Neural crest cell (in vitro differentiated cells): ENCODE results near the gene NDUFS6. TPM values are rescaled to one million over a fixed set of nuclear protein-coding genes. Genes with fewer than 3 reads are reported as not detected.
"Not testable (repeated sequence)": the region's sequence is repeated elsewhere in the genome, so short reads cannot be mapped to it uniquely, and the experiment has no call there.

Experiments
- DNase-seq: peaks from one replicate; pipeline ENCODE4 v3.0.0; 2021; ENCODE audit warnings: low read depth, mixed read lengths, low spot score
- H3K27ac Mint-ChIP-seq: one replicate; pipeline ENCODE4 v1.8.0; 2021; ENCODE audit warnings: mild to moderate bottlenecking, mixed read lengths; ENCODE audit not compliant: unreplicated experiment
- H3K27me3 Mint-ChIP-seq: 2 replicates; pipeline ENCODE4 v1.8.0; 2021; ENCODE audit warnings: low read depth, mild to moderate bottlenecking, mixed read lengths
- H3K36me3 Mint-ChIP-seq: 2 replicates; pipeline ENCODE4 v1.8.0; 2021; ENCODE audit warnings: low read depth, mild to moderate bottlenecking, mixed read lengths
- H3K4me1 Mint-ChIP-seq: 2 replicates; pipeline ENCODE4 v1.8.0; 2021; ENCODE audit warnings: mixed read lengths
- H3K4me3 Mint-ChIP-seq: one replicate; pipeline ENCODE4 v1.8.0; 2021; ENCODE audit warnings: mild to moderate bottlenecking, mixed read lengths
- H3K9me3 Mint-ChIP-seq: 2 replicates; pipeline ENCODE4 v1.8.0; 2021; ENCODE audit warnings: mixed read lengths
- total RNA-seq: library from RNA; stranded (reverse); gene quantifications from 2 replicates; pipeline ENCODE4 v1.2.1, GENCODE V29; 2021
- TF ChIP-seq, protein P1 (sequence below): fragments of 200-600 bp; sonication (generic); conservative IDR thresholded peaks from 2 replicates; pipeline ENCODE4 v1.5.0; 2021; ENCODE audit warnings: antibody characterized with exemption, mild to moderate bottlenecking

Gene NDUFS6
- total RNA-seq, 1 donor from 2014 or later: 50.2 TPM

DNA sequence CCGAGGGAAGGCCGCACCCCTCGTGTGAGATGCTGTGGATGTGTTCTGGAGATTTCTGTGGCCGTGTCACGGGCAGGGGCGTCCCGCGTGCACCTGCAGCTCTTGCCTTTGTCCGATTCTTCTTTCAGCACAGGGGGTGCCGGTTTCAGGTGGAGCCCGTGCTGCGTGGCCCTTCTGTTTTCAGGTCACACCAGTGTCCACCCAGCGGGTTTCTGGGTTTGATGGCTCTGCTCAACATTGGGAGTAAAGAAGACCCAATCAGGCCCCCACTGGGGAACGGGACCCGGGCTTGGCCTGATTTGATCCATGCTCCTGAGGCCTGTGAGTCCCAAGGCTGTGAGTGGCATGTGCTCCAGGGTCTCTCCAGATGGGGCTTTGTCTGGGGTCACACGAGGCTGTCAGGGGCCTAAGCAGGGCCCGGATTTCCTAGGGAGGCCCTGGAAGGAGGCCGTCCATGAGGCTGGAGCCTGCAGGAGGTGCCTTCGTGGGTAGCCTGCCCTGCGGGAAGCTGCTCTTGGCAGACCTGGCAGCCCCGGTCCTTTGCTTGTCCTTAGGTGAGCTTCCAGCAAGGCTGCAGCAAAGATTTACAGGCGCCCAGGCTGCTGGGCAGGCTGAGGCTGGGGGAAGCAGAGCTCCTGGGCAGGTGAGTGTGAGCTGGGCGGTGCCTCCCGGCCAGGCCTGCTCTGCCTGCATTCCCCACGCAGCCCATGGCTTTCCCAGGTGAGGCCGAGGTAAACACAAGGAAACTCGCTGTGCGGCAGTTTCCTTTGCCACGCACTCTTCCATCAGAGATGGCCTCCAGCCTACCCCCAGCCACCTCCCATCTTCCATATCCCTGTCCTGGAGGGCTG, 14.4 kb upstream of the NDUFS6 start:
- H3K27ac Mint-ChIP-seq: no peak overlapping the region
- TF ChIP-seq, protein P1, sequence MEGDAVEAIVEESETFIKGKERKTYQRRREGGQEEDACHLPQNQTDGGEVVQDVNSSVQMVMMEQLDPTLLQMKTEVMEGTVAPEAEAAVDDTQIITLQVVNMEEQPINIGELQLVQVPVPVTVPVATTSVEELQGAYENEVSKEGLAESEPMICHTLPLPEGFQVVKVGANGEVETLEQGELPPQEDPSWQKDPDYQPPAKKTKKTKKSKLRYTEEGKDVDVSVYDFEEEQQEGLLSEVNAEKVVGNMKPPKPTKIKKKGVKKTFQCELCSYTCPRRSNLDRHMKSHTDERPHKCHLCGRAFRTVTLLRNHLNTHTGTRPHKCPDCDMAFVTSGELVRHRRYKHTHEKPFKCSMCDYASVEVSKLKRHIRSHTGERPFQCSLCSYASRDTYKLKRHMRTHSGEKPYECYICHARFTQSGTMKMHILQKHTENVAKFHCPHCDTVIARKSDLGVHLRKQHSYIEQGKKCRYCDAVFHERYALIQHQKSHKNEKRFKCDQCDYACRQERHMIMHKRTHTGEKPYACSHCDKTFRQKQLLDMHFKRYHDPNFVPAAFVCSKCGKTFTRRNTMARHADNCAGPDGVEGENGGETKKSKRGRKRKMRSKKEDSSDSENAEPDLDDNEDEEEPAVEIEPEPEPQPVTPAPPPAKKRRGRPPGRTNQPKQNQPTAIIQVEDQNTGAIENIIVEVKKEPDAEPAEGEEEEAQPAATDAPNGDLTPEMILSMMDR: no peak
- no peaks in the 10 kb centered on the region for H3K36me3 Mint-ChIP-seq
- no peaks in the 10 kb centered on the region for H3K9me3 Mint-ChIP-seq
- no peak overlapping the region for H3K4me3 Mint-ChIP-seq
- H3K27me3 Mint-ChIP-seq: no peaks in the 10 kb centered on the region
- DNase-seq: no peak
- peaks cover 29% of the 10 kb centered on the region for H3K4me1 Mint-ChIP-seq

DNA sequence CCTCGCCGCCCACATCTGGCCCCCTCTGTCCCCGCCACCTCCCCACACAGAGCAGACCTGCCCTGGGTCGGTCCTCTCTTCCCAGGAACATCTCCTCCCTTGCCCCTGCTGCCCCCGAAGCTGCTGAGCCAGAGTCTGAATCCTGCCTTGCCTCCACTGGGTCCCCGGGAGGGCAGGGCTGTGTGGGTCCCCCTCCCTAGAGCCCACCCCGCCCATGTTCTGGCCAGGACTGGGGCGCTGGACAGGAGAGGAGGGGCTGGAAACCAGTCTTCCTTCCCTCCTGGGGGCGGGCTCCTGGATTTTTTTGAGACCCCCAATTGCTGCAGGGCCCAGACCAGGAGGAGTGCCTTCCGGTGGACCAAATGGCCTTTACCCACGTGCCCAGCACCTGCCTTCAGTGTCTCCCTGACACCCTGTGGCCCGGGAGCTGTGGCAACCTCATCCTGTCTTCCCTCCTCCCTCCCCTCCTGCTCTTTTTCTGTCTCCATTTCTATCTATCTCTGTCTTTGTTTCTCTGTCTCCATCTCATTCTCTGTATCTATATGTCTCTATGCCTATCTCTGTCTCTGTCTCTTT, 13.6 kb upstream of the NDUFS6 start:
- H3K4me3 Mint-ChIP-seq: no peak overlapping the region
- H3K4me1 Mint-ChIP-seq: peaks cover 28% of the 10 kb centered on the region
- H3K27me3 Mint-ChIP-seq: no peaks in the 10 kb centered on the region
- no peaks in the 10 kb centered on the region for H3K9me3 Mint-ChIP-seq
- no peaks in the 10 kb centered on the region for H3K36me3 Mint-ChIP-seq
- DNase-seq: no peak
- TF ChIP-seq, protein P1: no peak
- H3K27ac Mint-ChIP-seq: no peak overlapping the region

DNA sequence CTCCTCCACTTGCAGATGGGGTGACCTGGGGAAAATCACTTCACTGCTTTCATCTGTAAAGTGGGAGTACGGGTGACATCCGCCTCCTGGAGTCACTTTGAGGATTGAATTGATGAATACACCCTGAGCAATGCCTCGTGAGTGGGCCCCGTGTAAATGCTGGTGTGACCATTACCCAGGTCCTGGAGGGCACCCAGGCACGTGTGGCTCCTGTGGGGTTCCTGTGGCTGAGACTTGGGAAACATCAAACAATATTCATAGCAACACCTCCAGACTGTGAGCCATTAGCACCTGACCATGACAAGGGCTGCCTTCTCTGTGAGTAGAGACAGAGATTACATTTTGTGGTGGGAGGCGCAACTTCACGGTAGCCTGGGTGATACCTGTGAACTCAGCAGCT, 13.0 kb upstream of the NDUFS6 start:
- Mint-ChIP-seq H3K27me3 (no peaks in the 10 kb centered on the region), H3K36me3 (no peaks in the 10 kb centered on the region), H3K4me3 (no peak overlapping the region), H3K27ac (no peak overlapping the region), H3K9me3 (no peaks in the 10 kb centered on the region), H3K4me1 (peaks cover 21% of the 10 kb centered on the region)
- TF ChIP-seq, protein P1: no peak
- no peak for DNase-seq

DNA sequence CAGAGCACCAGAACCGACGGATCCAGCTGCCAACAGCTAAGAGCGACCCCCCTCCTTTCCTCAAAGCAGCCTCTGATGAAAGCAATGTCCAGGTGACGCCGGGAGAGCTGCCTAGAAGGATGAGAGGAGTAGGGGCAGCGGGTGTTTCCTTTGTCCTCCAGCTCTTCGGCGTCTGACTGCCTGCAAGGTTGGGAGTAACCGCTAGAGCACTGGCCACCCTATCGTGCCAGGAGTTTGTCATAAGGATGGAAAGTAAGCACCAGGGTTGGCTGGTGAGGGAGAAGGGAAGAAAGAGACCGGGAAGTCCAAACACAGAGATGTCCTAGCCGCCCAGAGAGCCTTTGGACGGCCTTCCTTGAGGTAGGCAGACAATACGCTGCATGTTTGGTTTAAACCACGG, 12.4 kb upstream of the NDUFS6 start:
- no peaks in the 10 kb centered on the region for H3K9me3 Mint-ChIP-seq
- no peak for DNase-seq
- H3K4me1 Mint-ChIP-seq: peaks cover 18% of the 10 kb centered on the region
- no peak overlapping the region for H3K27ac Mint-ChIP-seq
- no peak overlapping the region for H3K4me3 Mint-ChIP-seq
- no peaks in the 10 kb centered on the region for H3K36me3 Mint-ChIP-seq
- H3K27me3 Mint-ChIP-seq: no peaks in the 10 kb centered on the region
- TF ChIP-seq, protein P1: no peak

DNA sequence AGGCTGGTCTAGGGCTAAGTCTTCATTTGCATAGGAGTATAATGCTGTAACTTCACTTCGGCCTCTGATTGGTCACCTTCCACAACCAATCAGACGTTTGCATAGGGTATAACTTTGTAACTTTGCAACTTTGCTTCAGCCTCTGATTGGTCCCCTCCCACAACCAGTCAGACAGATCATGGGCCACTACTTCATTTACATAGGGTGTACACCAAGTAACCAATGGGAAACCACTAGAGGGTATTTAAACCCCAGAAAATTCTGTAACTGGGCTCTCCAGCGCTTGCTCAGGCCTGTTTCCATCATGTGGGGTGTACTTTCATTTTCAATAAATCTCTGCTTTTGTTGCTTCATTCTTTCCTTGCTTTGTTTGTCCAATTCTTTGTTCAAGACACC, 11.8 kb upstream of the NDUFS6 start:
- not testable (repeated sequence) for DNase-seq, H3K36me3 Mint-ChIP-seq, H3K9me3 Mint-ChIP-seq, H3K27me3 Mint-ChIP-seq, H3K27ac Mint-ChIP-seq, H3K4me3 Mint-ChIP-seq
- peaks cover 18% of the 10 kb centered on the region for H3K4me1 Mint-ChIP-seq

DNA sequence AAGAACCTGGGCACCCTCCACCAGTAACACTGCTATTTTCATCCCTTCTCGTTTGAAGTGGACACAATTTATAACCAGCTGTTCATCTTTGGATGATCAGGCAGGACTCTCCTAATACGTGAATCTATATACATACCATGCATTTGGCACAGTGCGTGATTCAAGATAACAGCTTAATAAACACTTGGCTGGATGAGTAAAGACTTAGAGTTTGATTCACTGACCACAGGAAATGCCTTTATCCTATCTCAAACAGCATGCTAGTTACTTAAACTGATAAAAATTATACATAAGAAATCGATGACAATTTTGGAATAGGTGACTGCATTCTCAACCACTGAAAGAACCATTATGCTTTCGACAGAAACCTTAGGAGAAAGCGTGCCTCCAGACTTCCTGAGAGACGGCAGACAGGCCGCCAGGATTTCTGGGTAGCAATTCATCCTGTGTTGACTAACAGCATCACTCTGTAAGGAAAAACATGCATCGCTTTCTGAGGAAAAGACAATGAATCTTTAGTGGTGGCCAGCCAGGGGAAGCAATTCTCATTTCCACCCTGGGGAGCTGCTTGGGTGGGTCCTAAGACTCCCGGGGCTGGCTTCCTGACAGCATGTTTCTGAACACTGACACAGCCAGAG, 11.3 kb upstream of the NDUFS6 start:
- TF ChIP-seq, protein P1: no peak
- Mint-ChIP-seq H3K4me3 (no peak overlapping the region), H3K27me3 (no peaks in the 10 kb centered on the region), H3K36me3 (no peaks in the 10 kb centered on the region), H3K4me1 (peaks cover 18% of the 10 kb centered on the region), H3K9me3 (no peaks in the 10 kb centered on the region), H3K27ac (peak overlapping the region; percentile 86)
- no peak for DNase-seq
